GM23338 (cell line): Measurements from ENCODE around the gene GIMAP6. TPM values are rescaled to one million over a fixed set of nuclear protein-coding genes. Genes with fewer than 3 reads are reported as not detected.

Source experiments
- ATAC-seq: fragments of 200-7000 bp; cut with Tn5 transposase; 3 replicates; pipeline ENCODE4 v1.9.1; 2020
- DNase-seq: peaks from one replicate; pipeline ENCODE4 v3.0.0-alpha.2; 2015; ENCODE audit warnings: low spot score
- H2AFZ ChIP-seq: fragments of 200-600 bp; sonication (generic); 2 replicates; pipeline ENCODE4 v1.8.0; 2016; ENCODE audit warnings: antibody characterized with exemption, mild to moderate bottlenecking, moderate library complexity
- H3F3A ChIP-seq: fragments of 200-600 bp; sonication (generic); replicated peaks from 2 replicates; pipeline ENCODE4 v1.8.0; 2017; ENCODE audit warnings: antibody characterized with exemption, mixed run types, low read depth
- H3K27ac ChIP-seq: fragments of 200-600 bp; sonication (generic); 2 replicates; pipeline ENCODE4 v1.6.1; 2016; ENCODE audit warnings: low read depth
- H3K27me3 ChIP-seq: fragments of 200-600 bp; sonication (generic); 2 replicates; pipeline ENCODE4 v1.8.0; 2016; ENCODE audit warnings: mild to moderate bottlenecking, mixed run types, moderate library complexity; ENCODE audit not compliant: insufficient read depth
- H3K36me3 ChIP-seq: fragments of 200-600 bp; sonication (generic); 2 replicates; pipeline ENCODE4 v1.8.0; 2016; ENCODE audit warnings: mild to moderate bottlenecking; ENCODE audit not compliant: insufficient read depth
- H3K4me1 ChIP-seq: fragments of 200-600 bp; sonication (generic); 2 replicates; pipeline ENCODE4 v1.8.0; 2016; ENCODE audit warnings: mild to moderate bottlenecking, moderate library complexity; ENCODE audit not compliant: insufficient read depth
- H3K4me2 ChIP-seq: fragments of 200-600 bp; sonication (generic); 2 replicates; pipeline ENCODE4 v1.7.1; 2017; ENCODE audit warnings: mixed run types
- H3K4me3 ChIP-seq: fragments of 200-600 bp; sonication (generic); 2 replicates; pipeline ENCODE4 v1.6.1; 2016; ENCODE audit warnings: mixed run types
- H3K79me2 ChIP-seq: fragments of 200-600 bp; sonication (generic); replicated peaks from 2 replicates; pipeline ENCODE4 v1.8.0; 2017; ENCODE audit warnings: mild to moderate bottlenecking; ENCODE audit not compliant: insufficient read depth
- H3K9me2 ChIP-seq: fragments of 200-600 bp; sonication (generic); 2 replicates; pipeline ENCODE4 v1.8.0; 2017; ENCODE audit not compliant: insufficient read depth
- H4K20me1 ChIP-seq: fragments of 200-600 bp; sonication (generic); replicated peaks from 2 replicates; pipeline ENCODE4 v1.8.0; 2017; ENCODE audit warnings: mild to moderate bottlenecking; ENCODE audit not compliant: insufficient read depth
- H3K27ac Mint-ChIP-seq: 2 replicates; pipeline ENCODE4 v1.8.0; 2020; ENCODE audit warnings: inconsistent platforms, mild to moderate bottlenecking, moderate library complexity, mixed read lengths
- H3K27me3 Mint-ChIP-seq: 3 replicates; pipeline ENCODE4 v1.8.0; 2022; ENCODE audit warnings: low read depth, mild to moderate bottlenecking, moderate library complexity, mixed read lengths, inconsistent platforms; ENCODE audit not compliant: insufficient read depth, poor library complexity
- H3K36me3 Mint-ChIP-seq: 3 replicates; pipeline ENCODE4 v1.8.0; 2021; ENCODE audit warnings: low read depth, mild to moderate bottlenecking, inconsistent platforms, moderate library complexity, mixed read lengths
- H3K4me1 Mint-ChIP-seq: 3 replicates; pipeline ENCODE4 v1.8.0; 2020; ENCODE audit warnings: mild to moderate bottlenecking, inconsistent platforms, mixed read lengths
- H3K4me3 Mint-ChIP-seq: 3 replicates; pipeline ENCODE4 v1.8.0; 2021; ENCODE audit warnings: moderate library complexity, mild to moderate bottlenecking, inconsistent platforms, mixed read lengths
- H3K9me3 Mint-ChIP-seq: 3 replicates; pipeline ENCODE4 v1.8.0; 2020; ENCODE audit warnings: moderate library complexity, mild to moderate bottlenecking, inconsistent platforms, mixed read lengths
- JUNB ChIP-seq: IDR thresholded peaks from one replicate; pipeline ENCODE4 v1.6.1; 2016; ENCODE audit warnings: antibody characterized with exemption; ENCODE audit not compliant: unreplicated experiment
- polyA plus RNA-seq: library from polyadenylated mRNA; unstranded; fragments of >200 nt; fragmentation: Nextera tagmentation; extraction: Ambion mirVana; gene quantifications from 2 replicates; pipeline ENCODE4 v1.2.1, GENCODE V29; 2016
- total RNA-seq: library from RNA; depleted of rRNA; stranded (reverse); fragments of >200 nt; shearing (Covaris generic); gene quantifications from 2 replicates; pipeline ENCODE4 v1.2.3, GENCODE V29; 2014
- TF ChIP-seq, protein P1 (sequence below): fragments of 250-450 bp; sonication (Bioruptor Pico); IDR thresholded peaks from 2 replicates; pipeline ENCODE4 v1.5.0; 2020; ENCODE audit warnings: mild to moderate bottlenecking, moderate library complexity
- TF ChIP-seq, protein P2 (sequence below), 2 experiments: fragments of 200-600 bp in 1 of 2; sonication (generic) in 1 of 2; conservative IDR thresholded peaks; 2 replicates each; pipeline versions ENCODE4 v1.5.1 to v1.6.1; 2016 to 2017; ENCODE audit warnings: antibody characterized with exemption in 2 of 2, low read depth in 2 of 2, mild to moderate bottlenecking in 2 of 2, moderate library complexity in 1 of 2
- TF ChIP-seq, protein P3 (sequence below): IDR thresholded peaks from 2 replicates; pipeline ENCODE4 v1.6.1; 2016; ENCODE audit warnings: antibody characterized with exemption

GIMAP6 gene
- total and polyA plus RNA-seq, 2 experiments from 2014 or later = not detected

DNA sequence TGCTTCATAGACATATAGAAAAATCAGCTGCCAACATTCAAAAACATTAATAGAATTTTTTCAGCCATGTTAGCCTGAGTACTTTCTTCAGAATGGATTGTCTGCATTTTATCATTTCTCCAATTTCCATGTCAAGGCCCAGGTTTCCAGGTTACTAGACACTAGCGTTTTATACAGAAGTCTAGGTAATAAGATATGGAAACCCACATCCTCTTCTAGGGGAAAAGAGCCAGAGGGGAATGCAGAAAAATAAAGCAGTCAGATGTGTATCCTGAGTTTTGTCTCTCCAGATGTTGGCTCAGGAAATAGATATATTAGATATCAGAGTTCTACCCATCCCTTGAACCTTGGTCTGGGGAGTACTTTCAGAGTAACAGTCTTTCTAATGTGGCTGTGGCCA is 44.6 kb downstream of the GIMAP6 start (continued):
- TF ChIP-seq, protein P1, sequence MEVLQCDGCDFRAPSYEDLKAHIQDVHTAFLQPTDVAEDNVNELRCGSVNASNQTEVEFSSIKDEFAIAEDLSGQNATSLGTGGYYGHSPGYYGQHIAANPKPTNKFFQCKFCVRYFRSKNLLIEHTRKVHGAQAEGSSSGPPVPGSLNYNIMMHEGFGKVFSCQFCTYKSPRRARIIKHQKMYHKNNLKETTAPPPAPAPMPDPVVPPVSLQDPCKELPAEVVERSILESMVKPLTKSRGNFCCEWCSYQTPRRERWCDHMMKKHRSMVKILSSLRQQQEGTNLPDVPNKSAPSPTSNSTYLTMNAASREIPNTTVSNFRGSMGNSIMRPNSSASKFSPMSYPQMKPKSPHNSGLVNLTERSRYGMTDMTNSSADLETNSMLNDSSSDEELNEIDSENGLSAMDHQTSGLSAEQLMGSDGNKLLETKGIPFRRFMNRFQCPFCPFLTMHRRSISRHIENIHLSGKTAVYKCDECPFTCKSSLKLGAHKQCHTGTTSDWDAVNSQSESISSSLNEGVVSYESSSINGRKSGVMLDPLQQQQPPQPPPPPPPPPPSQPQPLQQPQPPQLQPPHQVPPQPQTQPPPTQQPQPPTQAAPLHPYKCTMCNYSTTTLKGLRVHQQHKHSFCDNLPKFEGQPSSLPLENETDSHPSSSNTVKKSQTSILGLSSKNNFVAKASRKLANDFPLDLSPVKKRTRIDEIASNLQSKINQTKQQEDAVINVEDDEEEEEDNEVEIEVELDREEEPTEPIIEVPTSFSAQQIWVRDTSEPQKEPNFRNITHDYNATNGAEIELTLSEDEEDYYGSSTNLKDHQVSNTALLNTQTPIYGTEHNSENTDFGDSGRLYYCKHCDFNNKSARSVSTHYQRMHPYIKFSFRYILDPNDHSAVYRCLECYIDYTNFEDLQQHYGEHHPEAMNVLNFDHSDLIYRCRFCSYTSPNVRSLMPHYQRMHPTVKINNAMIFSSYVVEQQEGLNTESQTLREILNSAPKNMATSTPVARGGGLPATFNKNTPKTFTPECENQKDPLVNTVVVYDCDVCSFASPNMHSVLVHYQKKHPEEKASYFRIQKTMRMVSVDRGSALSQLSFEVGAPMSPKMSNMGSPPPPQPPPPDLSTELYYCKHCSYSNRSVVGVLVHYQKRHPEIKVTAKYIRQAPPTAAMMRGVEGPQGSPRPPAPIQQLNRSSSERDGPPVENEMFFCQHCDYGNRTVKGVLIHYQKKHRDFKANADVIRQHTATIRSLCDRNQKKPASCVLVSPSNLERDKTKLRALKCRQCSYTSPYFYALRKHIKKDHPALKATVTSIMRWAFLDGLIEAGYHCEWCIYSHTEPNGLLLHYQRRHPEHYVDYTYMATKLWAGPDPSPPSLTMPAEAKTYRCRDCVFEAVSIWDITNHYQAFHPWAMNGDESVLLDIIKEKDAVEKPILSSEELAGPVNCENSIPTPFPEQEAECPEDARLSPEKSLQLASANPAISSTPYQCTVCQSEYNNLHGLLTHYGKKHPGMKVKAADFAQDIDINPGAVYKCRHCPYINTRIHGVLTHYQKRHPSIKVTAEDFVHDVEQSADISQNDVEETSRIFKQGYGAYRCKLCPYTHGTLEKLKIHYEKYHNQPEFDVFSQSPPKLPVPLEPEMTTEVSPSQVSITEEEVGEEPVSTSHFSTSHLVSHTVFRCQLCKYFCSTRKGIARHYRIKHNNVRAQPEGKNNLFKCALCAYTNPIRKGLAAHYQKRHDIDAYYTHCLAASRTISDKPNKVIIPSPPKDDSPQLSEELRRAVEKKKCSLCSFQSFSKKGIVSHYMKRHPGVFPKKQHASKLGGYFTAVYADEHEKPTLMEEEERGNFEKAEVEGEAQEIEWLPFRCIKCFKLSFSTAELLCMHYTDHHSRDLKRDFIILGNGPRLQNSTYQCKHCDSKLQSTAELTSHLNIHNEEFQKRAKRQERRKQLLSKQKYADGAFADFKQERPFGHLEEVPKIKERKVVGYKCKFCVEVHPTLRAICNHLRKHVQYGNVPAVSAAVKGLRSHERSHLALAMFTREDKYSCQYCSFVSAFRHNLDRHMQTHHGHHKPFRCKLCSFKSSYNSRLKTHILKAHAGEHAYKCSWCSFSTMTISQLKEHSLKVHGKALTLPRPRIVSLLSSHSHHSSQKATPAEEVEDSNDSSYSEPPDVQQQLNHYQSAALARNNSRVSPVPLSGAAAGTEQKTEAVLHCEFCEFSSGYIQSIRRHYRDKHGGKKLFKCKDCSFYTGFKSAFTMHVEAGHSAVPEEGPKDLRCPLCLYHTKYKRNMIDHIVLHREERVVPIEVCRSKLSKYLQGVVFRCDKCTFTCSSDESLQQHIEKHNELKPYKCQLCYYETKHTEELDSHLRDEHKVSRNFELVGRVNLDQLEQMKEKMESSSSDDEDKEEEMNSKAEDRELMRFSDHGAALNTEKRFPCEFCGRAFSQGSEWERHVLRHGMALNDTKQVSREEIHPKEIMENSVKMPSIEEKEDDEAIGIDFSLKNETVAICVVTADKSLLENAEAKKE (CRISPR knock-in tag) = no peak
- no peak for TF ChIP-seq JUNB

DNA sequence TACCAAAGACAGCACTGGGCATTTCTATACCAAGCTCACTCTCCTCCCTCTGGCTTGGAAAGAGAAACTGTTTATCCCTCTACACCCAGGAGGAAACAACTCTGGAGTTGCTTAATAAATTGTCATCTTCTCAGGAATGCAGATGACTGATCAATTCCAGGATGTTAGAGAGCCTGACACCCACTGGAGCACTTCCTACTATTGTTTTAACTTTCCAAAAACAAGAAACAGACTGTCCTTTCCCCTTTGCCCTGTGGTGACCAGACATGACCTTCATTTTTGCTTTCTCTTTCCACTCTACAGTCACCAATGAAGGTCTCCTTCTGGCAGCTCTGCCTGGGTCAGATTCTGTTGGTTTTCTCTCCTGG is 45.4 kb downstream of the GIMAP6 start:
- H3K27me3 Mint-ChIP-seq = peaks cover 2% of the 10 kb centered on the region
- Histone ChIP-seq H3K27ac (no peak overlapping the region), H3K27me3 (no peaks in the 10 kb centered on the region), H3K4me2 (no peak overlapping the region), H3K36me3 (no peaks in the 10 kb centered on the region), H3K79me2 (no peaks in the 10 kb centered on the region), H3F3A (no peaks in the 10 kb centered on the region), H2AFZ (no peak overlapping the region), H3K4me3 (no peak overlapping the region), H3K9me2 (no peaks in the 10 kb centered on the region; the same call in none of the 2 replicates), H4K20me1 (no peaks in the 10 kb centered on the region), H3K4me1 (no peaks in the 10 kb centered on the region)
- DNase-seq (no peak), ATAC-seq (no peak)
- H3K9me3 Mint-ChIP-seq = peaks cover 3% of the 10 kb centered on the region; the same call in 1 of the 3 replicates
- no peaks in the 10 kb centered on the region for H3K36me3 Mint-ChIP-seq
- no peak overlapping the region for H3K4me3 Mint-ChIP-seq
- no peak overlapping the region for H3K27ac Mint-ChIP-seq
- no peaks in the 10 kb centered on the region for H3K4me1 Mint-ChIP-seq
- TF ChIP-seq, protein P2, sequence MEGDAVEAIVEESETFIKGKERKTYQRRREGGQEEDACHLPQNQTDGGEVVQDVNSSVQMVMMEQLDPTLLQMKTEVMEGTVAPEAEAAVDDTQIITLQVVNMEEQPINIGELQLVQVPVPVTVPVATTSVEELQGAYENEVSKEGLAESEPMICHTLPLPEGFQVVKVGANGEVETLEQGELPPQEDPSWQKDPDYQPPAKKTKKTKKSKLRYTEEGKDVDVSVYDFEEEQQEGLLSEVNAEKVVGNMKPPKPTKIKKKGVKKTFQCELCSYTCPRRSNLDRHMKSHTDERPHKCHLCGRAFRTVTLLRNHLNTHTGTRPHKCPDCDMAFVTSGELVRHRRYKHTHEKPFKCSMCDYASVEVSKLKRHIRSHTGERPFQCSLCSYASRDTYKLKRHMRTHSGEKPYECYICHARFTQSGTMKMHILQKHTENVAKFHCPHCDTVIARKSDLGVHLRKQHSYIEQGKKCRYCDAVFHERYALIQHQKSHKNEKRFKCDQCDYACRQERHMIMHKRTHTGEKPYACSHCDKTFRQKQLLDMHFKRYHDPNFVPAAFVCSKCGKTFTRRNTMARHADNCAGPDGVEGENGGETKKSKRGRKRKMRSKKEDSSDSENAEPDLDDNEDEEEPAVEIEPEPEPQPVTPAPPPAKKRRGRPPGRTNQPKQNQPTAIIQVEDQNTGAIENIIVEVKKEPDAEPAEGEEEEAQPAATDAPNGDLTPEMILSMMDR (conservative IDR thresholded peaks at IDR 0.05; ENCODE audit: low read depth in 2 of 2) = no peak
- TF ChIP-seq JUNB = no peak
- TF ChIP-seq, protein P3, sequence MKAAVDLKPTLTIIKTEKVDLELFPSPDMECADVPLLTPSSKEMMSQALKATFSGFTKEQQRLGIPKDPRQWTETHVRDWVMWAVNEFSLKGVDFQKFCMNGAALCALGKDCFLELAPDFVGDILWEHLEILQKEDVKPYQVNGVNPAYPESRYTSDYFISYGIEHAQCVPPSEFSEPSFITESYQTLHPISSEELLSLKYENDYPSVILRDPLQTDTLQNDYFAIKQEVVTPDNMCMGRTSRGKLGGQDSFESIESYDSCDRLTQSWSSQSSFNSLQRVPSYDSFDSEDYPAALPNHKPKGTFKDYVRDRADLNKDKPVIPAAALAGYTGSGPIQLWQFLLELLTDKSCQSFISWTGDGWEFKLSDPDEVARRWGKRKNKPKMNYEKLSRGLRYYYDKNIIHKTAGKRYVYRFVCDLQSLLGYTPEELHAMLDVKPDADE = no peak
- TF ChIP-seq, protein P1 (CRISPR knock-in tag) = no peak
